Lower leg skin (tissue), 3 donors: ENCODE measurements around the gene CNPY3.

ENCODE experiments used
- POLR2A ChIP-seq, 2 donors: fragments of 450-650 bp; IDR thresholded peaks; one replicate each; pipeline ENCODE4 v1.6.1; 2016 to 2017; ENCODE audit warnings: antibody characterized with exemption in 2 of 2, mild to moderate bottlenecking in 1 of 2, moderate library complexity in 1 of 2
- TF ChIP-seq, protein P1 (sequence below), 3 donors: fragments of 450-650 bp; IDR thresholded peaks; one replicate each; pipeline ENCODE4 v1.5.1; 2016; ENCODE audit warnings: antibody characterized with exemption in 3 of 3, mild to moderate bottlenecking in 3 of 3, moderate library complexity in 2 of 3

DNA sequence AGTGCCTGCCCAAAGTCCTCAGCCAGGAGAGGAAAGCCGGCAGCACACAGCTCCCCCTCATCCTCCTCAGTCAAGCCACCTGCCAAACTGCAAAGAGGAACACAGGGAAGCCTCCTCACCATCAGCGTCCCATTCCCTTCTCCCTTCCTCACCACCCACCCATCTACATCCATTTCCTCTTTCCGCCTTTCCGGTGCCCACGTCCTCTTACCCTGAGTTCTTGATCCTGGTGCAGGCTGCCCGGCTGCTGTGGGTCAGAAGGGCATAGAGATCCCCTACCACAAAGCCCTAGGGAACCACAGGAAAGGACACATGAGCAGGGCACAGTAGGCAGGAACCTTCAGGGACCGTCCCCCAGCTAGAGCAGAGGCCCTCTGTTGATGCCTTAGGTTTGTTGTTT lies 37.3 kb downstream of the CNPY3 start:
- TF ChIP-seq, protein P1, sequence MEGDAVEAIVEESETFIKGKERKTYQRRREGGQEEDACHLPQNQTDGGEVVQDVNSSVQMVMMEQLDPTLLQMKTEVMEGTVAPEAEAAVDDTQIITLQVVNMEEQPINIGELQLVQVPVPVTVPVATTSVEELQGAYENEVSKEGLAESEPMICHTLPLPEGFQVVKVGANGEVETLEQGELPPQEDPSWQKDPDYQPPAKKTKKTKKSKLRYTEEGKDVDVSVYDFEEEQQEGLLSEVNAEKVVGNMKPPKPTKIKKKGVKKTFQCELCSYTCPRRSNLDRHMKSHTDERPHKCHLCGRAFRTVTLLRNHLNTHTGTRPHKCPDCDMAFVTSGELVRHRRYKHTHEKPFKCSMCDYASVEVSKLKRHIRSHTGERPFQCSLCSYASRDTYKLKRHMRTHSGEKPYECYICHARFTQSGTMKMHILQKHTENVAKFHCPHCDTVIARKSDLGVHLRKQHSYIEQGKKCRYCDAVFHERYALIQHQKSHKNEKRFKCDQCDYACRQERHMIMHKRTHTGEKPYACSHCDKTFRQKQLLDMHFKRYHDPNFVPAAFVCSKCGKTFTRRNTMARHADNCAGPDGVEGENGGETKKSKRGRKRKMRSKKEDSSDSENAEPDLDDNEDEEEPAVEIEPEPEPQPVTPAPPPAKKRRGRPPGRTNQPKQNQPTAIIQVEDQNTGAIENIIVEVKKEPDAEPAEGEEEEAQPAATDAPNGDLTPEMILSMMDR (IDR thresholded peaks at IDR 0.05) = no peak
- TF ChIP-seq POLR2A (IDR thresholded peaks at IDR 0.05) = no peak
